Vagina (tissue), 2 donors: Measurements from ENCODE around the gene PTPRM. TPM values are rescaled to one million over a fixed set of nuclear protein-coding genes. Genes with fewer than 3 reads are reported as not detected.

ENCODE experiments used
- DNase-seq, 2 donors: peaks; one replicate each; pipeline ENCODE4 v3.0.0-alpha.2; 2017; ENCODE audit errors: extremely low spot score in 2 of 2
- H3K27ac ChIP-seq: fragments of 200-600 bp; sonication (generic); one replicate; pipeline ENCODE4 v1.5.1; 2019
- H3K27me3 ChIP-seq: fragments of 200-600 bp; sonication (generic); one replicate; pipeline ENCODE4 v1.5.1; 2019
- H3K36me3 ChIP-seq, 2 donors: fragments of 200-600 bp; sonication (generic); one replicate each; pipeline ENCODE4 v1.5.1; 2017 to 2019
- H3K4me1 ChIP-seq: fragments of 200-600 bp; sonication (generic); one replicate; pipeline ENCODE4 v1.5.1; 2019
- H3K4me3 ChIP-seq, 2 donors: fragments of 200-600 bp; sonication (generic); 1 replicate in 1 of 2; 2 replicates in 1 of 2; pipeline ENCODE4 v1.5.1; 2016 to 2019
- H3K9me3 ChIP-seq: fragments of 200-600 bp; sonication (generic); one replicate; pipeline ENCODE4 v1.5.1; 2019
- POLR2A ChIP-seq, 2 donors: fragments of 450-650 bp; IDR thresholded peaks; one replicate each; pipeline ENCODE4 v1.6.1; 2017; ENCODE audit warnings: antibody characterized with exemption in 2 of 2, mild to moderate bottlenecking in 2 of 2, moderate library complexity in 2 of 2
- POLR2AphosphoS5 ChIP-seq, 2 donors: sonication (generic); formaldehyde crosslinking; IDR thresholded peaks; one replicate each; pipeline ENCODE4 v1.9.0; 2017; ENCODE audit warnings: antibody characterized with exemption in 2 of 2, mild to moderate bottlenecking in 2 of 2, low read depth in 1 of 2; ENCODE audit not compliant: insufficient read depth in 1 of 2
- intact Hi-C: fragments of 100-400 bp; cut with DNase I; formaldehyde crosslinking; loops from one replicate; pipeline ENCODE4 v1.15.1; 2023
- total RNA-seq: library from RNA; depleted of rRNA; stranded (reverse); fragments of >200 nt; gene quantifications from one replicate; pipeline ENCODE4 v1.2.3, GENCODE V29; 2016
- TF ChIP-seq, protein P1 (sequence below), 3 experiments: fragments of 450-650 bp in 2 of 3; fragments of 200-600 bp in 1 of 3; sonication (generic) in 1 of 3; IDR thresholded peaks; one replicate each; pipeline ENCODE4 v1.5.1; 2017 to 2019; ENCODE audit warnings: antibody characterized with exemption in 3 of 3, mild to moderate bottlenecking in 2 of 3, moderate library complexity in 2 of 3

Gene PTPRM
- total RNA-seq, 1 donor from 2014 or later: 60.2 TPM

DNA sequence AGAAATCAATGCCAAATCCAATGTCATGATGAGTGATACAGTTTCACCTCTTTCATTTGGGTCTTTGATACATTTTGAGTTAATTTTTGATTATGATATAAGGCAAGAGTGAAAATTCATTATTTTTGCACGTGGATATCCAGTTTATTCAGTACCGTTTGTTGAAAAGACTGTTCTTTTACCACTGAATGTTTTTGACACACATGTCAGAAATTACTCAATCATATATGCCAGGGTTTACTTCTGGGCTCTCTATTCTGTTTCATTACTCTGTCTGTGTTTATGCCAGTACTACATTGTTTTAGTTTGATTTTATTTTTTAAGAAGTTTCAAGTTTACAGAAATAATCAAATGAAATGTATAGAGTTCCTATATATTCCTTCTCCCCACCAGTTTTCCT is 154.4 kb downstream of the PTPRM start:
- TF ChIP-seq POLR2AphosphoS5 (IDR thresholded peaks at IDR 0.05; ENCODE audit: insufficient read depth in 1 of 2, low read depth in 1 of 2) (no peak), POLR2A (IDR thresholded peaks at IDR 0.05) (no peak)
- TF ChIP-seq, protein P1, sequence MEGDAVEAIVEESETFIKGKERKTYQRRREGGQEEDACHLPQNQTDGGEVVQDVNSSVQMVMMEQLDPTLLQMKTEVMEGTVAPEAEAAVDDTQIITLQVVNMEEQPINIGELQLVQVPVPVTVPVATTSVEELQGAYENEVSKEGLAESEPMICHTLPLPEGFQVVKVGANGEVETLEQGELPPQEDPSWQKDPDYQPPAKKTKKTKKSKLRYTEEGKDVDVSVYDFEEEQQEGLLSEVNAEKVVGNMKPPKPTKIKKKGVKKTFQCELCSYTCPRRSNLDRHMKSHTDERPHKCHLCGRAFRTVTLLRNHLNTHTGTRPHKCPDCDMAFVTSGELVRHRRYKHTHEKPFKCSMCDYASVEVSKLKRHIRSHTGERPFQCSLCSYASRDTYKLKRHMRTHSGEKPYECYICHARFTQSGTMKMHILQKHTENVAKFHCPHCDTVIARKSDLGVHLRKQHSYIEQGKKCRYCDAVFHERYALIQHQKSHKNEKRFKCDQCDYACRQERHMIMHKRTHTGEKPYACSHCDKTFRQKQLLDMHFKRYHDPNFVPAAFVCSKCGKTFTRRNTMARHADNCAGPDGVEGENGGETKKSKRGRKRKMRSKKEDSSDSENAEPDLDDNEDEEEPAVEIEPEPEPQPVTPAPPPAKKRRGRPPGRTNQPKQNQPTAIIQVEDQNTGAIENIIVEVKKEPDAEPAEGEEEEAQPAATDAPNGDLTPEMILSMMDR (IDR thresholded peaks at IDR 0.05): no peak
- intact Hi-C loops: no loop called here

DNA sequence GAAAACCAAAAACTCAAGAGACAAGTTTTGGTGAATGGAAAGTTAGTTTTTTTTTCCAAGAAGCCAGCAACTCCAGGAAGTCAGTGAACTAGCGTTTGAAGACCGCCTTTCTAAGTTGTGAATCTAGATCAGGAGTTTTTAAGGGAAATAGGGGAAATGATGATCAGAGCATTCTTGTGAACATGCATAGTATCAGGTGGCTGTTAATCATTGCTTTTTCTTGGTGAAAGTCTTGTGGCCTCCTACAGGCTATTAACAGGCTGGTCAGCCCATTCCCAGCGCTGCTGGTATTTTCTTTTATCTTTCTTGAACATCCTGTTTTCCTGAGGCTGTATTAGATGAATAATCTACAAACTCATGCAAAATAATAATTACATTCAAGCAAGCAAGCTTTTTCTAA is 155.8 kb downstream of the PTPRM start:
- Histone ChIP-seq H3K27ac (no peak overlapping the region), H3K4me1 (peaks cover 11% of the 10 kb centered on the region), H3K36me3 (no peaks in the 10 kb centered on the region), H3K4me3 (no peak overlapping the region), H3K9me3 (no peaks in the 10 kb centered on the region), H3K27me3 (no peaks in the 10 kb centered on the region)
- TF ChIP-seq POLR2AphosphoS5 (IDR thresholded peaks at IDR 0.05; ENCODE audit: insufficient read depth in 1 of 2, low read depth in 1 of 2) (no peak), POLR2A (IDR thresholded peaks at IDR 0.05) (no peak)
- TF ChIP-seq, protein P1 (IDR thresholded peaks at IDR 0.05): no peak
- no peak for DNase-seq
- intact Hi-C loops: no loop called here

More for the DNA sequence above, 154.4 kb downstream of the PTPRM start:
- Histone ChIP-seq H3K4me3 (no peak overlapping the region), H3K9me3 (no peaks in the 10 kb centered on the region), H3K36me3 (no peaks in the 10 kb centered on the region), H3K27ac (no peak overlapping the region), H3K4me1 (no peaks in the 10 kb centered on the region), H3K27me3 (no peaks in the 10 kb centered on the region)
- DNase-seq: no peak

DNA sequence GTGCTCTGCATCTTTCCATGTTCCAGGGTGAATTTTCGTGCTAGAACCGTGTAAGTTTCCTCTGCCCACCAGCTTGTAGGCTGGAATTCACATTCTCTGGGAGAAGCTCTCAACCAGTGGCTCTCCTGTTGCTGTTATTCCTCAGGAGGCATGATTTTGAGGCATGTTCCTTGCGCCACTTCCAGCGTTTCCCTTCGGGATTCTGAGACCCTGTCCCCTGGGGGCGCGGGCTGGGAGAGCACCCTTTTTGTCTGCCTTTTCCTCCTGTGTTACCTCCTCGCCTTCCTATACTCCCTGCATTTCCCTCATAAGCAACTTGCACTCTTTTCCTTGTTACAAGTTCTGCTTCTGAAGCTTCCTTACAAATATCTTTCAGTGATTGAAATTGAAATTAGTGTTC is 156.4 kb downstream of the PTPRM start:
- TF ChIP-seq, protein P1 (IDR thresholded peaks at IDR 0.05): no peak
- TF ChIP-seq POLR2AphosphoS5 (IDR thresholded peaks at IDR 0.05; ENCODE audit: insufficient read depth in 1 of 2, low read depth in 1 of 2) (no peak), POLR2A (IDR thresholded peaks at IDR 0.05) (no peak)

DNA sequence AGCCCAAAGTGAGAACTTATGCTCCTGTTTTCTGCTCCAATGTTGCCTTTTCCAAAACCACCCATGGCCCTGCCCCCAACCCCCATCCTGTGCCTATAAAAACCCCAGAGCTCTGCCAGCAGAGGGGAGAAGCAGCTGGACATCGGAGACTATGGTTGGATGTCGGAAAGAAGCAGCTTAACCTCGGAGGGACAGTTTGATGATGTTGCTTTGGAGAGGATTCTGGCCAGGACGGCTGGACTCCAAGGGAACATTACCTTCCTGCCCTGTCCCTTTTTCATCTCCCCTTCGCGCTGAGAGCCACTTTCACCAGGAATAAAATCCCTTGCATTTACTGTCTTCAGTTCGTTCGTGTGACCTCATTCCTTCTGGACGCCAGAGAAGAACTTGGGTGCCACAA is 158.4 kb downstream of the PTPRM start:
- no peak for TF ChIP-seq POLR2AphosphoS5 (IDR thresholded peaks at IDR 0.05; ENCODE audit: insufficient read depth in 1 of 2, low read depth in 1 of 2)
- TF ChIP-seq, protein P1 (IDR thresholded peaks at IDR 0.05): no peak

More for the DNA sequence above, 156.4 kb downstream of the PTPRM start:
- Histone ChIP-seq H3K27ac (no peak overlapping the region), H3K36me3 (no peaks in the 10 kb centered on the region), H3K4me1 (peaks cover 11% of the 10 kb centered on the region), H3K4me3 (no peak overlapping the region), H3K27me3 (no peaks in the 10 kb centered on the region), H3K9me3 (no peaks in the 10 kb centered on the region)
- intact Hi-C loops: no loop called here
- no peak for DNase-seq

DNA sequence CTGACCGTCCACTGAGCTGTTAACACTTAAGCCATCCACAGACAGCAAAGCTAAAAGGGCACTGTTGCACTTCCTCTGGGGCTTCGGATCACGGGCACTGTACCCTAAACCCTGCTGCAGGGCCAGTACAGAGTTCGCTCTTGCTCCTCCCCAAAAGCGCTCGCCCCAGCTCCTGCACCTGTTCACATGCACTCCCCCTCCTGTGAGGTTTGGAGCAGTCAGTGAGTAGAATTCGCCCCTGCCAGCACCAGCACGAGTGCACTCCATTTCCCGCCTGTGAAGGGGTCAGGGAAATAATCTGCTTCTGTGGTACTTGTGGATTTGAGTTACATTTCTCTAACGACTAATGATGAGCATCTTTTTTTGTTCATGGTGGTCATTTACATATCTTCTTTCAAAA is 158.8 kb downstream of the PTPRM start:
- H3K9me3 ChIP-seq: no peaks in the 10 kb centered on the region
- TF ChIP-seq, protein P1 (IDR thresholded peaks at IDR 0.05): no peak
- TF ChIP-seq POLR2AphosphoS5 (IDR thresholded peaks at IDR 0.05; ENCODE audit: insufficient read depth in 1 of 2, low read depth in 1 of 2) (no peak), POLR2A (IDR thresholded peaks at IDR 0.05) (no peak)
- no peak for DNase-seq
- intact Hi-C loops: no loop called here
- H3K4me1 ChIP-seq: peaks cover 11% of the 10 kb centered on the region
- no peak overlapping the region for H3K27ac ChIP-seq
- H3K27me3 ChIP-seq: no peaks in the 10 kb centered on the region
- no peaks in the 10 kb centered on the region for H3K36me3 ChIP-seq
- no peak overlapping the region for H3K4me3 ChIP-seq

More for the DNA sequence above, 158.4 kb downstream of the PTPRM start:
- Histone ChIP-seq H3K36me3 (no peaks in the 10 kb centered on the region), H3K4me3 (no peak overlapping the region), H3K9me3 (no peaks in the 10 kb centered on the region), H3K27me3 (no peaks in the 10 kb centered on the region), H3K4me1 (peaks cover 11% of the 10 kb centered on the region), H3K27ac (no peak overlapping the region)
- no peak for DNase-seq
- intact Hi-C loops: no loop called here
